HG02884 (cell line): ENCODE data around the gene BSG.
"Not testable (repeated sequence)": the region's sequence is repeated elsewhere in the genome, so short reads cannot be mapped to it uniquely, and the experiment has no call there.

ENCODE experiments used
- ATAC-seq: cut with Tn5 transposase; IDR thresholded peaks from one replicate; pipeline ENCODE4 v1.9.1; 2021; ENCODE audit warnings: mild to moderate bottlenecking, moderate library complexity; ENCODE audit not compliant: unreplicated experiment

BSG gene

GRCh38 chr19:602391-603301 is 30.2 kb downstream of the BSG start:
- no peak for ATAC-seq

- ATAC-seq: not testable (repeated sequence)
These were observed 30.9 kb downstream of the BSG start for GRCh38 chr19:603302-603639.

- not testable (repeated sequence) for ATAC-seq
These were observed 31.4 kb downstream of the BSG start for GRCh38 chr19:603779-604178.

- ATAC-seq: no peak
These were observed 32.0 kb downstream of the BSG start for GRCh38 chr19:604355-604754.

- ATAC-seq: not testable (repeated sequence)
These were observed 32.9 kb downstream of the BSG start for GRCh38 chr19:605061-605971.

- no peak for ATAC-seq
These were observed 35.1 kb downstream of the BSG start for GRCh38 chr19:607301-608154.

GRCh38 chr19:608155-609003 is 36.0 kb downstream of the BSG start:
- no peak for ATAC-seq

GRCh38 chr19:609004-609346 is 36.6 kb downstream of the BSG start:
- ATAC-seq: no peak

- ATAC-seq: no peak
These were observed 37.8 kb downstream of the BSG start for GRCh38 chr19:610071-610800.

GRCh38 chr19:610801-611480 is 38.5 kb downstream of the BSG start:
- no peak for ATAC-seq

- no peak for ATAC-seq
These were observed 39.1 kb downstream of the BSG start for GRCh38 chr19:611481-611868.

GRCh38 chr19:612941-613340 is 40.5 kb downstream of the BSG start:
- no peak for ATAC-seq

GRCh38 chr19:613732-614567 is 41.6 kb downstream of the BSG start:
- ATAC-seq: no peak

GRCh38 chr19:615619-616018 is 43.2 kb downstream of the BSG start:
- no peak for ATAC-seq

- ATAC-seq: no peak
These were observed 43.8 kb downstream of the BSG start for GRCh38 chr19:616062-616700.

- no peak for ATAC-seq
These were observed 44.5 kb downstream of the BSG start for GRCh38 chr19:616747-617526.
